ENCODE measurements around the gene SIPA1L3. TPM values are rescaled to one million over a fixed set of nuclear protein-coding genes. Genes with fewer than 3 reads are reported as not detected.

Gene SIPA1L3
- total RNA-seq, 1 donor from 2014 or later = 18.6 TPM

DNA sequence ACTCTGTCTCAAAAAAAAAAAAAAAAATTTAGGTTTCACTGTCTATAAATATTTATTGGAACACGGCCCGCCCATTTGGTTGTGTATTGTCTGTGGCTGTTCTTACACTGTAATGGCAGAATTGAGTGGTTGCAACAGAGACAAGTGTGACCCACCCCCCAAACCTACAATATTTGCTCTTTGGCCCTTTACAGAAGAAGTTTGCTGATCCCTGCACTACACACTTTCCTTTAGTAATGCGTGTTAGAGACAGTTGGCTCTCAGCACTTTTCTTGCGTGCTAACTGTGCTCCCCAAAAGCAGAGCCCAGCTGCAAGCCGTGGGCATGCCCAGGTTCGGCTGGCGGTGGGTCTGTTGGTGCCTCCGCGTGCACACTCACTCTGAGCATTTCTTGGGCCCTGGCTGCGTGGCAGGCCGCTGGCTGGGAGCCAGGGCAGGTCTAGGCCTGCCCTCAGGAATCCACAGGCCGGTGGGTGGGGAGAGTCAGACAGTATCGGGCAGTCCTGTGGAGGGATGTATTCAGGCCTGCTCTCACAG is 72.6 kb downstream of the SIPA1L3 start:
- peak; percentile 31 for DNase-seq

DNA sequence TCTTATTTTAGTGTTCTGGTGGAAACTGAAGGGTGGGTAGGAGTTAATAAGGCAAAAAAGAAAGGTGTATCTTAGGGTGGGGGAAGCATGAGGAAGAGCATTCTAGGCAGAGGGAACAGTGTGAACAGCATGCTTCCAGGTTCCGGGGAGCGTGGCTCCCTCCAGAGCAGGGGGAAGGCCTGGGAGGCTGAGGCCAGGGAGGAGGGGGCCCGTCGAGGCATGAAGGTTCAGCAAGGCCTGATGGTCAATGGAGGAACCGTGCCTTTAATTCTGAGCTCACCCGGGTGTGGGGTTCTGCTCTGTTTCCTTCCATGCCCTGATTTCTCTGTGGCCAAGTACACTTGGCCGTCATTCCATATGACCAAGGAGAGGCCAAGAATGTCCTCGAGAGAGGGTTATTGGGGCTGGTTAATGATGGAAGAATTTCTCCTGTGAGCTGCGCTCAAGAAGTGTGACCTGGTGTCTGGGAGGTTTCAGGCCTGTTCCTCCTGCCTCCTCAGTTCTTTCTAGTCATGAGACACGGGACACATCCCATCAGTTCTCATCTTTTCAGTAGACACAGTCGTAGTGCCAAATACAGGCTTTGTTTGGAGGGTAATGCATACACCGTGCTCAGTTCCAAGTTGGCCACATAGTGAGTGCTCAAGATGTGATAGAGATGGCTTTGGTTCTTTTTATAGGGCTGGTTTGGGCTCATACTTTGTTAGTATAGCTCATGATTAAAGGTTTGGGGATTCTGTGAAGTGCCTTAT is 73.6 kb downstream of the SIPA1L3 start:
- no peak for DNase-seq

DNA sequence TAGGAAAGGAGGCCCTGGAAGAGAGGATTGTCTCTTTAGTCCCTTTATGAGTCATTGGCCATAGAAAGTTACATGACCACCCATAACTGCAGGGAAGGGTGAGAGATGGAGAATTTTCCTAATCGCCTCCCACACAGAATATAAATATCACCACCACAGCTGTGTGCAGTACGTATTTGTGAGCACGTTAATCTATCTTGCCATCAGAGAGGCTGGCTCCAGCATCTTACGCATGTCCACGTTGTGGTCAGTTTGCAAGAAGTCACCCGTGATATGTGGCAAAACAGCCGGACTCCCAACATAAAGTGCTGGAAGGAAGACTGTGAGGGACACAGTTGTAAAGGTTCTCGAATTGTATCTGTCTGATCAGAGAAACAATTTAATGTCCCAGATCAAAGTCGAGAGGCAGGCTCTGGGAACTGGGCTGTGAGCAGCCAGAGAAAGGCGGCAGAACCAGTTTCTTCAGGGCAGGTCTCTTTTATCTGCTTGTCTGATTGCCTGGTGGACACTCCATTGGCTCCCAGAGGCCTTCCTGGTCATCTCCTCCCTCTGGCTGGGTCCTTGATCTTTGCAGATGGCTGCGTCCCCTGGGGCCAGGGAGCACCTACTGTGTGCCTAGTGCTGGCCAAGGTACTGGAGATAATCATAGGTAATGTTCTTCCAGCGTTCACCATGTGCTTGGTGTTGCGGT is 74.9 kb downstream of the SIPA1L3 start:
- DNase-seq = no peak

GRCh38 chr19:37982655-37983054 is 75.6 kb downstream of the SIPA1L3 start:
- DNase-seq = no peak

- no peak for DNase-seq
These were observed 76.1 kb downstream of the SIPA1L3 start for GRCh38 chr19:37983153-37983552.

- no peak for DNase-seq
These were observed 76.9 kb downstream of the SIPA1L3 start for GRCh38 chr19:37983916-37984315.

GRCh38 chr19:37986048-37986750 is 79.2 kb downstream of the SIPA1L3 start:
- DNase-seq = no peak

GRCh38 chr19:37987356-37988332 is 80.6 kb downstream of the SIPA1L3 start:
- DNase-seq = no peak

DNA sequence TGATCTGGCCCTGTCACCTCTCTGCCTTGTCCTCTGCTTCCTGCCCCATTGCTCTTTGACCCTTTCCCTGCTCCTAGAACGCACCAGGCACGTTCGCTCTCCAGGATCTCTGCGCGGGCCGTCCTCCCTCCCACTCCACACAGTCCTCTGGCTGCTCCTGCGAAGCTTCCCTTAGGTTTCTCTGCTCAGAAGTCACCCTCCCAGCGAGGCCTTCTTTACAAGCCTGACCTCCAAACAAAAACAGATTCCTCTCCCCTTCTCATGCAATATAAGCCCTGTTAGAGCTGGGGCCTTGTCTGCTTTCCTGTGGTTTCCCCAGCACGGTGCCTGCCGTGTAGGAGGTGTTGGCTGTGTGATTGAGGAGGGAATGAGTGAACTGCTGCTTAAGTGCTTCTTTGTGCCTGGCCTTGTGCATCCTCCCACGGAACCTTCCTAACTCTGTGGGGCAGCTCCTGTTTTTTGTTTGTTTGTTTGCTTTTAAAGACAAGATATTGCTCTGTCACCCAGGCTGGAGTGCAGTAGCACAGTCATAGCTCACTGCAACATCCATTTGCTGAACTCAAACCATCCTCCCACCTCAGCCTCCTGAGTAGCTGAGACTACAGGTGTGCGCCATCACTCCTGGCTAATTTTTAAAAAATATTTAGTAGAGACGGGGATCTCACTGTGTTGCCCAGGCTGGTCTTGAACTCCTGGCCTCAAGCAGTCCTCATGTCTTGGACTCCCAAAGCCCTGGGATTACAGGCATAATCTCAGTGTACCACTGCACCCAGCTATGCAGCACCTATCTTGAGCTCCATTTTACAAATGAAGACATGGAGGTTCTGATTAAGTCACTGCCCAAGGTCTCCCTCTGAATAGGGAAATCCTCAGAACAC is 82.0 kb downstream of the SIPA1L3 start:
- no peak for DNase-seq

DNA sequence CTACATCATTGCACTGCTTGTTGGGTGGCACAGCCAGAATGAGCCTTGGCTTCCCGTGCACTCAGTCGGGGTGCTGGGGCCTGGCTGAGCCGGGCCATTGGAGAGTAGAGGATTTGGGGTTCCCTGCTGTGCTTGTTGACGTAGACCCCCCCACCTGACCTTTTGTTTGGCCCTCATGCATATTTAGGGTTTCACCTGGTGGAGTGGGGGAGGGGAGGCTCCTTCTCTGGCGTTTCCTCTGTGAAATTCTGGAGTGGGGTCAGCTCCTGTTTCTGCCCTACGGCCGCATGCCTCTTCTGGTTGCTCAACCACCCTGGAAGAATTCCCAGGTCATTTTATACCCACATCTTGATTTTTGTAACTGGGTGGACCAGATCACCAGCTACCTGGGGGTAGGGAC is 82.8 kb downstream of the SIPA1L3 start:
- DNase-seq = no peak

GRCh38 chr19:37990362-37990761 is 83.4 kb downstream of the SIPA1L3 start:
- DNase-seq = no peak

GRCh38 chr19:37991176-37991835 is 84.3 kb downstream of the SIPA1L3 start:
- DNase-seq = peak; percentile 54

DNA sequence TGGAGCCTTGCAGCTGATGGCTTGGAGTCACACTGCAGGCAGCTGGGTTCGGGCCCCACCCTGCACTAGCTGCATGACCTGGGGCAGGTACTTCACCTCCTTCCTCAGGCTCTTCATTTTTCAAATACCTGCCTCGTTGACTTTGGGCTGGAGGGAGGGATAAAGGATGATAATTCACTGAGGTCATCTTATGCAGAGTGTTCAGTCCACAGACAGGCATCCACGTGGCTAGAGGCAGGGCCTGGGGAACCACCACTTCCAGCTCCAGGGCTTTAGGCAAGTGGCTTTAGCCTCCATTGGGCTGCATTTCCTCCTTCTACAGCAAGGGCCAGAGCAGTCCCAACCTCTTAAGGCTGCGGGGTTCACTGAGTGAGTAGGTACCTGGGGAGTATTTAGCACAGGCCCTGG is 84.8 kb downstream of the SIPA1L3 start:
- DNase-seq = no peak

DNA sequence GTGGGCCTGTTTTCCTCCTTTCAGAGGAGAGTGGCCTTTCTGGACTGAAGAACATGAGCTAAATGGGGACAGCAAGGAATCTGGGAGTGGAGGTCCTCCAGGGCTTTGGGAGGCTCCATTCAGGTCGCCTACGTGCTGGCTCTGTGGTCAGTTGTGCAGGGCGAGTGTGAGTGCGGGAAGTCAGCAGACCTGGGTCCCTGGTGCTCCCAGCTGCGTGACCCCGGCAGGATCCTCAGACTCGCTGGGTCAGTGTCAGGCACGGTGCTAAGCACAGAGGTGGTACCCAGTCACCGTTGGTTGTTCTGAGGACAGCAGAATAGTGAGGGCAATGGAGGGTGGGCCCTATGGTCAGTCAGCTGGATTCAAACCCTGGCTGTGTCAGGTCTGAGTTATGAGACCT is 85.8 kb downstream of the SIPA1L3 start:
- DNase-seq = no peak

DNA sequence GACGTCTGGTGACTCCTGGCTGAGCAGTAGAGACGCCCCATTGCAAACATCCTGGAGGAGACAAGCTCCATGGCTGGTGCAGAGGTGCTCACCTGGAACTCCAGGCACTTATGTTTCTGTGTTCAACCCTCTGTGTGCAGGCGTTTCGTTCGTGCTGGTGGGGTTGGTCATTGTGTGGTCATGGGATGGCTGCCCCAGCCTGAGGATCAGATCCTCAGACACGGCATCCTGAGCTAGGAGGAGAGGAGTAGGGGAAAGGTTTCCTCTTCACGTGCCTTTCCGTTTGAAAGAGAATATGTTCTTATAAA is 87.8 kb downstream of the SIPA1L3 start:
- no peak for DNase-seq

- no peak for DNase-seq
These were observed 88.3 kb downstream of the SIPA1L3 start for GRCh38 chr19:37995346-37995745.

- DNase-seq = peak; percentile 30
These were observed 90.9 kb downstream of the SIPA1L3 start for GRCh38 chr19:37997911-37998344.

GRCh38 chr19:37998801-37999308 is 91.8 kb downstream of the SIPA1L3 start:
- DNase-seq = no peak

- DNase-seq = no peak
These were observed 92.6 kb downstream of the SIPA1L3 start for GRCh38 chr19:37999309-38000213.
